ENCODE measurements around the gene MFF. TPM values are rescaled to one million over a fixed set of nuclear protein-coding genes. Genes with fewer than 3 reads are reported as not detected.

Gene MFF
- total RNA-seq, 6 donors from 2014 or later: 47.6 to 103 (median 74.5) TPM

DNA sequence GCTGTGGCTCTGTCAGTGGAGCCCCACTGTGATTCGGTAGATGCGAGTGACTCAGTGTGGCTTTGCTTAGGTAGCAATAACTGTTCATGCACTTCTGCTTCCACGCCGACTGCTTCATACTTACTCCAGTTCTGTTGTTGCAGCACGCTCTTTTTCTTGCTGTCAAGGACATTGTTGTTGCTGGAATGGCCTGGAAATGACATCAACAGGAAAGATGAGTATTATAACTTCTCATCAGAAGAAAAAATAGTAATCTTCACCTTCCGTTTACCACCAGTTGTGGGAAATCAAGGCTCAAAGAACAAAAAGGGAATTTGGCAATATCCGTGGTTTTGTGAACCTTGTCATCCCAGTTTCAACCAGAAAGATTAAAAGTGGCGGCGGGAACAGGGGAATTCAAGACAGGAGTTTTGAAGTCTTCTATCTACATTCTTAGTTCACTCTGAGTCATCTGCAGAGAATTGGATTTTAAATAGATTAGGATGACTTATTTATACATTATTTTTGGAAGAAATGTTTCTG lies 45.8 kb downstream of the MFF start:
- ATAC-seq (ENCODE audit: low FRiP score in 2 of 2) (peak; percentile 78 to 86), DNase-seq (peak in 1 of 2 donors; percentile 74)
- TF ChIP-seq, protein P1, sequence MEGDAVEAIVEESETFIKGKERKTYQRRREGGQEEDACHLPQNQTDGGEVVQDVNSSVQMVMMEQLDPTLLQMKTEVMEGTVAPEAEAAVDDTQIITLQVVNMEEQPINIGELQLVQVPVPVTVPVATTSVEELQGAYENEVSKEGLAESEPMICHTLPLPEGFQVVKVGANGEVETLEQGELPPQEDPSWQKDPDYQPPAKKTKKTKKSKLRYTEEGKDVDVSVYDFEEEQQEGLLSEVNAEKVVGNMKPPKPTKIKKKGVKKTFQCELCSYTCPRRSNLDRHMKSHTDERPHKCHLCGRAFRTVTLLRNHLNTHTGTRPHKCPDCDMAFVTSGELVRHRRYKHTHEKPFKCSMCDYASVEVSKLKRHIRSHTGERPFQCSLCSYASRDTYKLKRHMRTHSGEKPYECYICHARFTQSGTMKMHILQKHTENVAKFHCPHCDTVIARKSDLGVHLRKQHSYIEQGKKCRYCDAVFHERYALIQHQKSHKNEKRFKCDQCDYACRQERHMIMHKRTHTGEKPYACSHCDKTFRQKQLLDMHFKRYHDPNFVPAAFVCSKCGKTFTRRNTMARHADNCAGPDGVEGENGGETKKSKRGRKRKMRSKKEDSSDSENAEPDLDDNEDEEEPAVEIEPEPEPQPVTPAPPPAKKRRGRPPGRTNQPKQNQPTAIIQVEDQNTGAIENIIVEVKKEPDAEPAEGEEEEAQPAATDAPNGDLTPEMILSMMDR (IDR thresholded peaks at IDR 0.05): no peak
- TF ChIP-seq EP300 (IDR thresholded peaks at IDR 0.05) (peak in 3 of 4 donors; percentile 56 to 78 (median 58)), POLR2AphosphoS5 (IDR thresholded peaks at IDR 0.05) (peak; percentile 61 to 71), POLR2A (IDR thresholded peaks at IDR 0.05) (no peak)
- peaks cover 0 to 4% (median 0%) of the 10 kb centered on the region in 4 donors for H3K4me1 ChIP-seq
- peak overlapping the region; percentile 65 to 82 (median 70) for H3K27ac ChIP-seq
- 52 to 65% methylated on average over 9 of the region's 9 CpGs for WGBS, 2 donors
- H3K4me3 ChIP-seq: no peak overlapping the region
- no peaks in the 10 kb centered on the region for H3K36me3 ChIP-seq
- H3K27me3 ChIP-seq: no peaks in the 10 kb centered on the region
- H3K9me3 ChIP-seq: no peaks in the 10 kb centered on the region

DNA sequence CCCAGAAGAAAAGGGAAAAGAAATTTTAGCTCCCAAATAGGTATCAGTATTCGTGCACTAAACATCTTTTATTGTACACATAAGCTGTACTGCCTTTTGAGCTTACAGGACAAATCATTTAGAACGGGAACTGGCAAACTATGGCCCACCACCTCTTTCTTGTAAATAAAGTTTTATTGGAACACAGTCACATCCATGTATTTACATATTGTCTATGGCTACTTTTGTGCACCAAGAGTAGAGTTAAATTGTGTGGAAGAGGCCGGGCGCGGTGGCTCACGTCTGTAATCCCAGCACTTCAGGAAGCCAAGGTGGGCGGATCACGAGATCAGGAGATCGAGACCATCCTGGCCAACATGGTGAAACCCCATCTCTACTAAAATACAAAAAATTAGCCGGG lies 48.3 kb downstream of the MFF start:
- 89 to 92% methylated on average over 10 of the region's 10 CpGs for WGBS, 2 donors
- no peak overlapping the region for H3K4me3 ChIP-seq
- TF ChIP-seq EP300 (IDR thresholded peaks at IDR 0.05): no peak
- TF ChIP-seq POLR2AphosphoS5 (IDR thresholded peaks at IDR 0.05): no peak
- TF ChIP-seq, protein P1 (IDR thresholded peaks at IDR 0.05): no peak
- no peak for TF ChIP-seq POLR2A (IDR thresholded peaks at IDR 0.05)
- no peaks in the 10 kb centered on the region for H3K36me3 ChIP-seq
- no peaks in the 10 kb centered on the region for H3K4me1 ChIP-seq
- no peaks in the 10 kb centered on the region for H3K9me3 ChIP-seq
- DNase-seq (no peak), ATAC-seq (ENCODE audit: low FRiP score in 2 of 2) (no peak)
- H3K27me3 ChIP-seq: no peaks in the 10 kb centered on the region
- no peak overlapping the region for H3K27ac ChIP-seq

DNA sequence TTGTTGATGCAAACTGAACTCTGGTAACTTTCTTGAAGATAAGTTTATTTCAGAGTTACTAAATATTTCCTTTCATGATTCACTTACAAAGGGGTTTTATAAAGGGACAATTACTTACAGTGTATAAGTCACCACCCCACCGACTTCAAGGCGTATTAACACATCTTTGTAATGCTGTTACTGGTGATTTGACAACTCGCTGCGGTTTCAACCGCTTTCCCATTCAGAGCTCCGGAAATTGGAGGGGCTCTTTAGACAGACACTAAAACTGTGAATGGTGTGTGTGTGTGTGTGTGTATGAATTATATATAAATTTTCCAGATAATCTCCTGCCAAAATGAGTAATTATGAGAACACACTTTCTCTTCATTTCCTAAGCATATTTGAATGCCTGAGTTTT lies 49.1 kb downstream of the MFF start:
- H3K36me3 ChIP-seq: no peaks in the 10 kb centered on the region
- no peaks in the 10 kb centered on the region for H3K9me3 ChIP-seq
- DNase-seq (no peak), ATAC-seq (ENCODE audit: low FRiP score in 2 of 2) (no peak)
- no peak for TF ChIP-seq POLR2A (IDR thresholded peaks at IDR 0.05)
- TF ChIP-seq, protein P1 (IDR thresholded peaks at IDR 0.05): no peak
- no peak for TF ChIP-seq EP300 (IDR thresholded peaks at IDR 0.05)
- TF ChIP-seq POLR2AphosphoS5 (IDR thresholded peaks at IDR 0.05): no peak
- H3K27me3 ChIP-seq: no peaks in the 10 kb centered on the region
- 63 to 65% methylated on average over 6 of the region's 6 CpGs for WGBS, 2 donors
- H3K4me3 ChIP-seq: no peak overlapping the region
- no peaks in the 10 kb centered on the region for H3K4me1 ChIP-seq
- no peak overlapping the region for H3K27ac ChIP-seq

DNA sequence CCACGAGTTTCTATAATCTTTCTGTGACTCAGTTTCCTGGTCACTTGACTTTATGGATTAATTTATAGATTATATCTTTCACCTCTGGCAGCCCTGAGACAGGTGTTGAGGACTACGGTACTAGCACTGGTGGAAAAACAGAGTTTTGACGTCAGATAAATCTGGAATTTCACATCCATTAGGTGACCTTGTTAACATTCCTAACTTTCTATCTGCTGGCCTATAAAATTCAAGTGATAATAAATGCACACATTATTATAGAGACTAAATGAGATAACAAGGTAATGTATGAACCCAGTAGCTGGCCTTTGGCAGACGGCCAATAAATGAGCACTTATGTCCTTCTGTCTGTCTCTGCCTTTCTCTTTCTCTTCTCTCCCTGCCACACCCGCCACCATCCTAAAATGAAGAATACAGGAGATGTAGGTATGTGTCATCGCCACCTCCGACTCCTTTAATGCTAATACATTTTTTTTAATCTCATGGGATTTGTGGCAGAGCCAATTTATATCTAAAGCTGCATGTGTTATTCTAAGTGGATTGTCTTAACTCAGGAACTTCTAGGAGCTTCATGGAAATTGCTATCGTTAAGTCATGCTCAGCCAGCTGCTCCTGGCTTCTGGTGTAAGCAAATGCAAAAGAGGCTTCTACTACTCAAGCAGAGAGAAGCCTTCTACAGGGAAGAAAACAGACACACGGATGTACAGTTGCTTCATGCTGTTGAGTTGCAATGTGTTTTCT lies 51.8 kb downstream of the MFF start:
- TF ChIP-seq EP300 (IDR thresholded peaks at IDR 0.05): no peak
- TF ChIP-seq POLR2A (IDR thresholded peaks at IDR 0.05): no peak
- TF ChIP-seq POLR2AphosphoS5 (IDR thresholded peaks at IDR 0.05): no peak
- TF ChIP-seq, protein P1 (IDR thresholded peaks at IDR 0.05): no peak
- WGBS, 2 donors: 75 to 77% methylated on average over 9 of the region's 9 CpGs
- no peak overlapping the region for H3K4me3 ChIP-seq
- no peak overlapping the region for H3K27ac ChIP-seq
- ATAC-seq (ENCODE audit: low FRiP score in 2 of 2) (no peak), DNase-seq (no peak)
- no peaks in the 10 kb centered on the region for H3K27me3 ChIP-seq
- no peaks in the 10 kb centered on the region for H3K36me3 ChIP-seq
- H3K4me1 ChIP-seq: no peaks in the 10 kb centered on the region
- no peaks in the 10 kb centered on the region for H3K9me3 ChIP-seq

Measured in upper lobe of left lung (tissue), 6 donors.